Smooth muscle cell of the brain vasculature (primary cell): ENCODE measurements around the gene SEC22B.
A peak's percentile ranks its signal among the peaks of the same experiment; 100 is the strongest.
"Not testable (repeated sequence)": the region's sequence is repeated elsewhere in the genome, so short reads cannot be mapped to it uniquely, and the experiment has no call there.

ENCODE experiments used
- DNase-seq: peaks from one replicate; pipeline ENCODE4 v3.0.0-alpha.2; 2012; ENCODE audit warnings: low read depth, low spot score

Gene SEC22B

DNA sequence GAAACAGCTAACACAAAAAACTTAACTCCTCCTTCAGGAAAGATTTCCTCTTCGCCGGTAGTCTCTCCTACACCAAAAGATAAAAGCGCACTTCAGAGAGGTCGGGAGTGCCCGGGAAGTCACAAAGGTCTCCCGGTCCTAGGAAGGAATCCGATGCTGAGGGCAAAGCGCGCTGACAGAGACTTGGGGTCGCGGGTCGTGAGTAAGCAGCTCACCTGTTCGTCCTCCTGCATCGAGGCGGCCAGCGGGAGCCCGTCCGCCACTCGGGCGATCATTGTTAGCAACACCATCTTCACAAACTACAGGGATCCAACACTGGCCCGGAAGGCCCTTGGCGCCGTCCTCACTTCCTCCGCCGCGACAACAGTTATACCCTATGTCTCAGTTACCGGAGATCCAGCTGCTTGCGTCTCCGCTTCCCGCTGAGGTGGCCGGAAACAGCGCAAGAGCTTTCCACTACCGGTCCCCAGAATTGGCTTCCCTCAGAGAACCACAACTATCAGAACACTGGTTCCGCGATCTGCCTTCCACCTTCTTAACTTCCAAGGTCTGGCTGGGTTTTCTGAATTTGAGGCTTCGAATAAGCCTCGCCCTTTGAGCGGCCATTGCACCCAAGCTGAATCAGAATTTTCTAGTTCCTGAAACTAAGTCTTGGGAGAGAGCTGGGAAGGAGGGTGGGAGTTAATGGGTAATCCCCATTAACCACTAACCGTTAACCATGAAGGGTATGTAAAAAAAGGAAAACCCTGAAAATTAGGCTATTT is at the start of gene SEC22B:
Gene SEC22B (minus strand): TSS at position 429 of the 764 bp plus-strand sequence. CDS start 139 bp downstream, at position 290.
- DNase-seq, result peak; percentile 89

DNA sequence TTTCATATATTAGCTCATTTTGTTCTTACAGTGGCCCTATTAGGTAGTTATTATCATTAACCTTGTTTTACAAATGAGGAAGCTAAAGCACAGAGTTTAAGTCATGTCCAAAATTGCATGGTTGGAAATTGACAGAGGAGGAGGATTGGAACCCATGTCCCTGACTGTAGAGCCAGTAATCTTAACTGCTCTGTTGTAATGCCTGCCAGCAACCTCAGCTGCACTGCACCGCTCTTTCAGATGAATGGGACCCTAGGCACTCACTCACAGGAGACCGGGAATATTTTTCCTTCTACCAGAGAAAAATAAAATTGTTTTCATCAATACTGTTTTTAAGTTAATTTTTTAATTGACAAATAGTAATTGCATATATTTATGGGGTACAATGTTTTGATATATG is 41.6 kb upstream of the SEC22B start:
- not testable (repeated sequence) for DNase-seq

DNA sequence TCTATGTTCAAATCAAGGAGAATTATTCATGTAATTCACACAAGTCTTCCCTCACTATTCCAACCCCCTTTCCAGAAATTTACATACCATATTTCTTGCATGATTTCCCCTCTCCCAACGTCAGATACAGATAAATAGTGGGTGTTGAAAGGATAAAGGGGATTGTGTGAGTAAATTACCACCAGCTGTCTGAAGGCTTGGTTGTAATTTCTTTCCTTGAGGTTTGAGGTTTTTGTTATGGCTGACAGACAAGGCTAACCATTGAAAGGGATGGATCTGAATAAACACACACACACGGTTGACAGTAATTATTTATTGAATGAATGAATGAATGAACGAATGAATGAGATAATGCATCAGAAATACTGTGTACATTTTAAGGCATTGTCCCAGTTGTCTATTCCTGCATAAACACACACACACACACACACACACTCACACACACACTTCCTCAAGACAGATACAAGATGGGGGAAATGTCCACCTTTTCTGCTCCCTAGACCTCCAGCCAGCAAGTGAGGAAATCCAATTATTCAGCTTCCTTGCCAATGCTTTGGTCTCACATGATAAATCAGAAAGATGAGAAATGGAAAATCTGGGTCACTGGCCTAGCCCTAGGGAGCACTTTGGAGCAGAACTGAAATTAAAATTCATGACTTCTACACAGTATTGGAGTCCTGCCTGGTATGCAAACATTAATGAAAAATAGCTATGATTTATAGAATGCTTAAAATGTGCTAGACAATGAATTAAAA is 41.0 kb upstream of the SEC22B start:
- not testable (repeated sequence) for DNase-seq

DNA sequence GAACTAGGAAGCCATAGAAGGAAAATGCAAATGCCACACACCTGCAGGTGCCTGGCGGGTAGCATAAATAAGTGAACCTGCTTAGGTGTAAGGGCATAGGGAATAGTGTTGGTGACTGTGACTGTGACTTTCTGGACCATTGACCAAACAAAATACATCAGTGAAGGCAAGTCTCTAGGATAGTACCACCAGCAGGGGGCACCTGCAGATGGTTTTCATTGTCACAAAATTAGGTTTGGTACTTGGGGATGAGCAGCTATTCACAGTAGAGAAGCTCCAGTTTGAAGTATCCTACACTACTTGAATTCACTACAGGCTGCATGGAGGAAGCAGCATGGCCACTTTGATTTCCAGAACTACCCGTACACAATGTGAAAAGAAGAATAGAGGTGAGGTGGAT is 37.3 kb upstream of the SEC22B start:
- DNase-seq, result not testable (repeated sequence)

DNA sequence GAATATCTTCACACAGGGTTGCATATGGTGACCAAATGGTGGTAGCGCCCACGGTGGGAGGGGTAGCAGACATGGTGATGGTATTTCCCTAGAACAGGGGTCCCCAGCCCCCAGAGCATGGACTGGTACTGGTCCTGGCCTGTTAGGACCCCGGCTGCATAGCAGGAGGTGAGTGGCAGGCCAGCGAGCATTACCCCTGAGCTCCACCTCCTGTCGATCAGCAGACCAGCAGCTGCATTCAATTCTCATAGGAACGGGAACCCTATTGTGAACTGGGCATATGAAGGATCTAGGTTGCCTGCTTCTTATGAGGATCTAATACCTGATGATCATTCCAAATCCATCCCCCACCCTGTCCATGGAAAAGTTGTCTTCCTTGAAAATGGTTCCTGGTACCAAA is 34.4 kb upstream of the SEC22B start:
- not testable (repeated sequence) for DNase-seq

DNA sequence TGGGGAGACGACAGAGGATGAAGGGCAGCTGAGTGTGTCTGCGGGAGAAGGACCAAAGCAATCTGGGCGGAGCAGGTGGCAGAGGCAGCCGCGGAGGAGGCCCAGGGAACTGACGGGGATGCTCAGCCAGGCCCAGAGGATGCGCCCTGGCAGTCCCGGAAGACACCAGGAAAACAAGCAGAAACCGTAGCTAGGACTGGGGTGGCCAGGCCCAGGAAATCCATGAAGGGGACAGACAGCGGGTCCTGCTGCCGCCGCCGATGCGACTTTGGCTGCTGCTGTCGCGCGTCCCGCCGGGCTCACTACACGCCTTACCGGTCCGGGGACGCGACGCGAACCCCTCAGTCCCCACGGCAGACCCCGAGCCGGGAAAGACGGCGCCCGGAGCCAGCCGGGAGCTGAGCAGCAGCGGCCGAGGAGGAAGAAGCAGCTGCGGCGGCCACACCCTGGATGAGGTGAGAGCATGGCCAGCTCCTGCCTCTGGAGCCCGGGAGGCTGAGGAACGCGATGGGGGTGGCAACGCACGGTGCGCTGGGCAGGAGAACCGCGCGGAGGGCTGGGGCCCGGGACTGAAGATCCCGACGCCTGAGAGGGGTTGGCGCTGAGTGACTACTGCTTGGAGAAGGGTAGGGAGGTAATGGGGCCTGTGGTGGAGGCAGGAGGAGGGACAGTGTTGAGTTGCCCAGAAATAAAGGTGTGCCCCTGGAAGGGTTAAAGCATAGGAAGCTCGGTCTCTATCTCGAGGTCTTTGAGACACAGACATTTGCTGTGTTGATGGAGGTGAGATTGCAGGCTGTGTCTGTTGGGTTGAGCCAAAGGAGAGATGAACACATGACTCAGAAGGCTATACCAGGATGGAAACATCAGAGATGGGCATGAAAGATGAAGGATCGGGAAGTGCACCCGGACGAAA is 20.8 kb upstream of the SEC22B start:
- DNase-seq, result not testable (repeated sequence)

DNA sequence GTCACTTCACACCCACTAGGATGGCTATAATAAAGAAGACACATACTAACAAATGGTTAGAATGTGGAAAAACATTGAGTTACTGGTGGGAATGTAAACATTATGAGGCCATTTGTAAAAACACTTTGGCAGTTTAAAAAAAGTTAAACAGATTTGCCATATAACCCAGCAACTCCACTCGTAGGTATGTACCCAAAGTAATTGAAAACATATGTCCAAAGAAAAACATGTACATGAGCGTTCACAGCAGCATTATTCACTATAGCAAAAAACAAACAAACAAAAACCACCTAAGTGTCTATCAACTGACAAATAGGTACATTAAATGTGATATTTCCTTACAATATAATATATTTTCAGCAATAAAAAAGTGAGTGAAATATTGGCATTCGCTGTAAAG is 12.3 kb upstream of the SEC22B start:
- not testable (repeated sequence) for DNase-seq

DNA sequence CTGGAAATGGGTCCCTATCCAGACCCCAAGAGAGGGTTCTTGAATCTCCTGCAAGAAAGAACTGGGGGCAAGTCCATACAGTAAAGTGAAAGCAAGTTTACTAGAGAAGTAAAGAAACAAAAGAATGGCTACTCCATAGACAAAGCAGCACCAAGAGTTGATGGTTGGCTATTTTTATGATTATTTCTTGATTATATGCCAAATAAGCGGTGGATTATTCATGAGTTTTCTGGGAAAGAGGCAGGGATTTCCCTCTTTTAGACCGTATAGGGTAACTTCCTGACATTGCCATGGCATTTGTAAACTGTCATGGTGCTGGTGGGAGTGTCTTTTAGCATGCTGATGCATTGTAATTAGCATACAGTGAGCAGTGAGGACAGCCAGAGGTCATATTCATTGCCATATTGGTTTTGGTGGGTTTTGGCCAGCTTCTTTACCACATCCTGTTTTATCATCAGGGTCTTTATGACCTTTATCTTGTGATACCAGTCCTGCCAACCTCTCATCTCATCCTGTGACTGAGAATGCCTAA is 5.9 kb upstream of the SEC22B start:
- DNase-seq, result not testable (repeated sequence)

DNA sequence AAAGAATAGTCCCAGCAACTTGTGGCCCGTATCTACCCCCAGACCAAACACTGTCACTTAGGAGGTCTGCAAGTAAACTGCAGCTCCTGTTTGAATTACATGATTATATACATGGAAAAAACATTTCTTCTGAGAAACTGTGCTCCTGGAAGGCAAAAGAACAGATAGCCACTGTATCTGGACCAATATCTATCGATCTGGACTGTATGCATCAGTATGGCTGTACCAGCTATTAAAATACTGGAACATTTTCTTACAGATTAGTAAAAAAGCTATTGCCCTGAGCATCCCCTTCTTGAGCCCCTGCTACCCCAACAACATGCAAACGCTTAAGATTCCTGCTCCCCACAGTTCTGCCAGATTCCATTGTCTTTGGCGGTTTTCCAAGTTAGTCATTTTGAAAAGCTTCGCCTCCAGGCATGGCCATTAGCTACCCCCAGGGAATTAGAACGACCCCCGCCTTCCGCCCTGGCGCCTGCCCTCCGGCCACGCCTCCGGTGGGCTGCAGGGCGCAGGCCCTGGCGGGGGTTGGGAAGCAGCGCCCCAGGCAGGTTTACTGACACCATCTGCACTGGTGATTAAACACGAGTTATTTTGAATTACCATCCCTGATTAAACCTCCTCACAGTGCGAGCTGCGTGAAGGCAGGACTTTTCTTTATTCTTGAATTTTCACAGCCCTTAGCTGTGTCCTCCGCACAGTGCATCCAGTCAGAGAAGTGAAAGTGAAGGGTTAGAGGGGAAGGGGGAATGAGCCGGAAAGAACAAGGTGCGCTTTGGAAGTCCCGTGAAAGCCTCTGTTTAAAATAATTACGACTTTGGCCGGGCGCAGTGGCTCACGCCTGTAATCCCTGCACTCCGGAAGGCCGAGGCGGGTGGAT is 3.7 kb upstream of the SEC22B start:
- DNase-seq, result not testable (repeated sequence)

DNA sequence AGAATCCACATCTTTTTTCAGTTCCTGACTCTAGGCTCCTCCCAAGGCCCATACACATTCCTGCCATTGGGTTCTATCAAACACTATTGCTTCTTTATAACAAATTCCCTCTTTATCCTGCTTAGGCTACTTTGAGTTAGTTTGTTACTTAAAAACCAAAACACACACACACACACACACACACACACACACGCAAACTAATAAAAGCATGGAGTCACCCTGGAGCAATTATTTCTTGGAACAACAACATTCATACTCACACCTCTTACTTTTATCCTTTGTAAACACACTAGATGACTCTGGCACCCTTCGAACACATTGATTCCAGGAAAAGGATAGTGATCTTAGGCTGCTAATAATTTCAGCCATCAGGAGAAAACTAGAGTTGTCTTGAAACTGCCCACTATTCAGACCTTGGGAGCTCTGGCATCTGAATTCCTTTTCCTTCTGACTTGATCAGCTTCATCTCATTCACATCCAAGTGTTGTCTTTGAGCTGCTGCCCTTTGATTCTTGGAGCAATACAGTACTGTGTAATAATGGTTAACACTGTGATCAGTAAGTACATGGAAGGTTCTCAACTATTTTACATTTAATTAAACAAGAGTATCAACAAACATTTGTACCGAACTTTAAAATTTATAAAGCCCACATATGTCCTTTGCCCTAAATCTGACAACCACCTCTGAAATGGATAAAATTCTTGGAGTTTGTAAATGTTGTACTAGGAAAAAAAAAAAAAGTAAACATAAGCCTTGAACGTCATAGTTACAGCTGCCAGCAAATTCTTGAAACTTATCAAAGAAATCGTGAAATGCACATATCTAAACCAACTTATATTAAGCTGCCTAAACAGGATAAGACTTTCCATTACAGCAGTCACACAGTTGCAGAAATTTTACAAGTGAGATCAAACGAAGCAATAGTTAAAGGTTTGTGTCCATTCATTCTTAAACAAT is 2.8 kb upstream of the SEC22B start:
- no peak for DNase-seq

DNA sequence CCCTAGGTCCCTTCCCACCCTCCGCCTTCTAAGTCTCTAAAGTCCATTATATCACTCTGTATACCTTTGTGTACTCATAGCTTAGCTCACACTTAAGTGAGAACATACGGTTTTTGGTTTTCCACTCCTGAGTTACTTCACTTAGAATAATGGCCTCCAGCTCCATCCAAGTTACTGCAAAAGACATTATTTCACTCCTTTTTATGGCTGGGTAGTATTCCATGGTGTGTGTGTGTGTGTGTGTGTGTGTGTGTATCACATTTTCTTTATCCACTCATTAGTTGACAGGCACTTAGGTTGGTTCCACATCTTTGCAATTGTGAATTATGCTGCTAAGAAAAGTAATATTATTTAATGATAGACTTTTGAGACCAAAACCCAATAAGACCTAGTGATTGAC is 1.7 kb upstream of the SEC22B start:
- DNase-seq, result not testable (repeated sequence)

DNA sequence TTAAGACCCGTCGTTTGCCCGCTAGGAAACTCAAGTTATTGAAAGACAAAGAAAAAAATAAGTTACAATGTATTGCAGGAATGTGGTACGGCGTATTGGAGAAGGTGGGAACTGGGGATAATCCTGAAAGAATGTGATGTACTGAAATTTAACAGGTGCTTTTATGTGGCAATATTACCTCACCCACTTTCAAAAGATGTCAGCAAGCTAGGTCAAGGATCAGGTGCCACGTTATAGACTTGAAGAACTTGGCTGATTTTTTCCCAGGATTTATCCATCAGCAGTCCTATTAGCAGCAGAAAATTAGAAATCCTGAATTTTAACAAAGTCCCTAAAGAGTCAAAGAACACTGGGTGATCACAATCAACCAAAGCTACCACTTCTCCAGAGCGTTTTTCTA is 632 bp downstream of the SEC22B start:
- not testable (repeated sequence) for DNase-seq

DNA sequence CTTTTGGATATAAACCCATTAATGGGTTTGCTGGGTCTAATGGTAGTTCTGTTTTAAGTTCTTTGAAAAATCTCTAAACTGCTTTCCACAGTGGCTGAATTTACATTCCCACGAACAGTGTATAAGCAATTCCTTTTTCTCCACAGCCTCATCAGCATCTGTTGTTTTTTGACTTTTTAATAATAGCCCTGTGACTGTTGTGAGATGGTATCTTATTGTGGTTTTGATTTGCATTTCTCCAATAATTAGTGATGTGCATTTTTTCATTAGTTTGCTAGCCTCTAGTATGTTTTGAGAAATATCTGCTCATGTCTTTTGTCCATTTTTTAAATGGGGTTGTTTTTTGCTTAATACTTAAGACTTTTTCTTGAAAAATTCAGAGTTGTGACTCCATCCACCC is 11.6 kb downstream of the SEC22B start:
- not testable (repeated sequence) for DNase-seq

DNA sequence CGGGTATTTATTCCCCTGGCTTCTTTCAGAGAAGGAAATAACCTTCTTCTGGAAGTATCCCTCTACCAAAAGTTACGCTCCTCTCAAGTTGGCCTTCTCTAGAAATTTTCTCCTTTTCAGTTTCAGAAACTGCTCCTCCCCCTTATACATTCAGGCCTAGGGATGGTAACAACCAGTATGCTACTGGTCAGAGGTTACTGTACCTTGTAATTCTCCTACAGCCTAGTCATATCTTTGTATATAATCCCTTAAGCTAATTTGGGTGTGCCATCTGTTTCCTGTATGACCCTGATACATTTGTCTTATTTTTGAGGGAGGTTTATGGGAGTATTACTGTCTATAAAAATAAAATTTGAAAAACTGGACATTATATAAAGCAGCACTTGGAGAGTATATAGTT is 14.3 kb downstream of the SEC22B start:
- not testable (repeated sequence) for DNase-seq

DNA sequence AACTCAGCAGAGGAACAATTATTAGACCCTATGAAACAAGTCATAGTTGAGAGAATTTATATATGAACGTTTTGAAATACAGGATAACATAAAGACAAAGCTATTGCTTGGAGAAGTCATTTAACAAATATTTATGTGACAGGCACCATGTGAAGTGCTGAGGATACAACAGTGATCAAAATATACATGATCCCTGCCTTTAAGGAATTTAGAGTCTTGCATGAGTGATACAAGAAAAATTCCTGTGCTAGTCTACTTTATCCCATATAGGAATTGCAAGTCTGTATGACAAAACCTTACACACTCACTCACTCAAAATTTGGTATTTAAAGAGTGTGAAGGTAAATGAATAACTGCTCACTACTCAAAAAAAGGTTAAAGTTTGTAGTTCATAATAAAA is 17.8 kb downstream of the SEC22B start:
- not testable (repeated sequence) for DNase-seq

DNA sequence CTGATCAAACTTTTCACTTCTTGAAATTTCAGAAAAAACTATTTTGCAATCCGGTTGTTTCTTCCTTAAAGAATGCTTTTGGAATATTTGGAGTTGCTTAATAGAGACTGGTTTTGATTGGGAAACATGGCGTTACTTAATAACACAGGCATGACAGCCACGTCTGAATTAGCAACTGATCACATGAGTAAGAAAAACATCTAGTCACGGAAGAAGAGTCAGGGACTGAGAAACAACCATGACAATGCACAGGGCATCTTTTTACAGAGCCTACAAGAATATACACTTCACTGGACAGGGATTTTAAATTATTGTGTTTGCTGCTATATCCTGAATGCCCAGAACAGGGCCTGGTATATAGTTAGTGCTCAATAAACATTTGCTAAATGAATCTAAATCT is 18.2 kb downstream of the SEC22B start:
- not testable (repeated sequence) for DNase-seq

DNA sequence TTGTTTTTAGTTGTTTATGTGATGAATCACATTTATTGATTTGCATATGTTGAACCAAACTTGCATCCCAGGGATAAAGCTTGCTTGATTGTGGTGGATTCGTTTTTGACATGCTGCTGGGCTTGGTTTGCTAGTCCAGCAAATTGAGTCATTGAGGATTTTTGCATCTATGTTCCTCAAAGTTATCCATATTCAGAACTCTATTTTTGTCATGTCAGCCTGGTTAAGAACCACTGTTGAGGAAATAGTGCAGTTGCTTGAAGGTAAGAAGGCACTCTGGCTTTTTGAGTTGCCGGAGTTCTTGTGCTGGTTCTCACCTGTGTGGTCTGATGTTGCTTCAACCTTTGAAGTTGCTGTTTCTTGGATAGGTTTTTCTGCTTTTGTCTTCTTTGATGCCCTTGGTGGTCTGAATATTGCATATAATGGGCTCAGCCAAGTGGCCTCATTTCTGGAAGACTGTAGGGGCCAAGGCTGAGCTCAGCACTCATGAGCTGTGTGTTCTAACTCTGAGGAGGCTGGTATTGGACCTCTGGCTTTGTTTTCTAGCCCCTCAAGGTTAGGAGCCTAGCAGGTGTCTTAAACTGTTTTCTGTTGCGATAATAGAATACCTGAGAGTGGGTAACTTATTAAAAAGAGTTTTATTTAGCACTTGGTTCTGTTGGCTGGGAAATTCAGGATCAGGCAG is 26.0 kb downstream of the SEC22B start:
- DNase-seq, result not testable (repeated sequence)

DNA sequence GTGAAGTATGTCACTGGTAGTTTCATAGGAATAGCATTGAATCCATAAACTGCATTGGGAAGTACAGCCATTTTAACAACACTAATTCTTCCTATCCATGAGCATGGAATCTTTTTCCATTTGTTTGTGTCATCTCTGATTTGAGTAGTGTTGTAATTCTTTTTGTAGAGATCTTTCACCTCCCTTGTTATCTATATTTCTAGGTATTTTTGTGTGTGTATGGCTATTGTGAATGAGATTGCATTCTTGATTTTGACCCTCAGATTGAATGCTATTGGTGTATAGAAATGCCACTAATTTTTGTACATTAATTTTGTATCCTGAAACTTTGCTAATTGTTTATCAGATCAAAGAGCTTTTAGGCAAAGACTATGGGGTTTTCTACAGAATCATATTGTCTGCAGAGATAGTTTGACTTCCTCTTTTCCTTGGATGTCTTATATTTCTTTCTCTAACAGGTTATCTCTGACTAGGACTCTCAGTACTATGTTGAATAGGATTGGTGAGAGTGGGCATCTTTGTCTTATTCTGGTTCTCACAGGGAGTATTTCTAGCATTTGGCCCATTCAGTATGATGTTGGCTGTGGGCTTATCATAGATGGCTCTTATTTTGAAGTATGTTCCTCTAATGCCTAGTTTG is 26.8 kb downstream of the SEC22B start:
- DNase-seq, result not testable (repeated sequence)
